ENCODE data around the gene QRICH1. TPM values are rescaled to one million over a fixed set of nuclear protein-coding genes. Genes with fewer than 3 reads are reported as not detected.

The QRICH1 gene
- total RNA-seq, 4 donors from 2014 or later = 61.1 to 132 (median 99.7) TPM

DNA sequence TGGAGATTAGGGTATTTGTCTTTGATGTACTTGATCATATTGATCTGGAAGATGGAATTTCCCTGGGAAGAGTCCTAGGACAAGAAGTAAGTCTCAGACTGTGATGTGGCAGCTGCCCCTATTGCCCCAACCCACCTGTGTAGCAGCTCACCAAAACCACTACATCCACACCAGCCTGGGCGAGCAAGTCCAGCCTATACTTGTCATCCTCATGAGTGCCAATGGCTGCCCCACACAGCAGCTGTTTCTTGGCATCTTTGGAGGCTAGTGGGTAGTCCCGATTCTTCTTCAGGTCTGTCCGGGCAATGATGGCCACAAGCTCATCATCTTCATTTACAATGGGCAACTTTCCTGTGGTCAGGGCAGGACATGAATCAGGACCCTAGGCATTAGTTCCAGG is 67.3 kb downstream of the QRICH1 start:
- TF ChIP-seq, protein P1, sequence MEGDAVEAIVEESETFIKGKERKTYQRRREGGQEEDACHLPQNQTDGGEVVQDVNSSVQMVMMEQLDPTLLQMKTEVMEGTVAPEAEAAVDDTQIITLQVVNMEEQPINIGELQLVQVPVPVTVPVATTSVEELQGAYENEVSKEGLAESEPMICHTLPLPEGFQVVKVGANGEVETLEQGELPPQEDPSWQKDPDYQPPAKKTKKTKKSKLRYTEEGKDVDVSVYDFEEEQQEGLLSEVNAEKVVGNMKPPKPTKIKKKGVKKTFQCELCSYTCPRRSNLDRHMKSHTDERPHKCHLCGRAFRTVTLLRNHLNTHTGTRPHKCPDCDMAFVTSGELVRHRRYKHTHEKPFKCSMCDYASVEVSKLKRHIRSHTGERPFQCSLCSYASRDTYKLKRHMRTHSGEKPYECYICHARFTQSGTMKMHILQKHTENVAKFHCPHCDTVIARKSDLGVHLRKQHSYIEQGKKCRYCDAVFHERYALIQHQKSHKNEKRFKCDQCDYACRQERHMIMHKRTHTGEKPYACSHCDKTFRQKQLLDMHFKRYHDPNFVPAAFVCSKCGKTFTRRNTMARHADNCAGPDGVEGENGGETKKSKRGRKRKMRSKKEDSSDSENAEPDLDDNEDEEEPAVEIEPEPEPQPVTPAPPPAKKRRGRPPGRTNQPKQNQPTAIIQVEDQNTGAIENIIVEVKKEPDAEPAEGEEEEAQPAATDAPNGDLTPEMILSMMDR (IDR thresholded peaks at IDR 0.05) = no peak
- TF ChIP-seq POLR2A (IDR thresholded peaks at IDR 0.05) = no peak
- Histone ChIP-seq H3K4me1 (peaks cover 0 to 25% (median 14%) of the 10 kb centered on the region in 4 donors), H3K27me3 (no peaks in the 10 kb centered on the region), H3K9me3 (no peaks in the 10 kb centered on the region), H3K36me3 (peaks cover 0 to 49% (median 0%) of the 10 kb centered on the region in 3 donors), H3K27ac (no peak overlapping the region), H3K4me3 (no peak overlapping the region)
- no peak for DNase-seq

DNA sequence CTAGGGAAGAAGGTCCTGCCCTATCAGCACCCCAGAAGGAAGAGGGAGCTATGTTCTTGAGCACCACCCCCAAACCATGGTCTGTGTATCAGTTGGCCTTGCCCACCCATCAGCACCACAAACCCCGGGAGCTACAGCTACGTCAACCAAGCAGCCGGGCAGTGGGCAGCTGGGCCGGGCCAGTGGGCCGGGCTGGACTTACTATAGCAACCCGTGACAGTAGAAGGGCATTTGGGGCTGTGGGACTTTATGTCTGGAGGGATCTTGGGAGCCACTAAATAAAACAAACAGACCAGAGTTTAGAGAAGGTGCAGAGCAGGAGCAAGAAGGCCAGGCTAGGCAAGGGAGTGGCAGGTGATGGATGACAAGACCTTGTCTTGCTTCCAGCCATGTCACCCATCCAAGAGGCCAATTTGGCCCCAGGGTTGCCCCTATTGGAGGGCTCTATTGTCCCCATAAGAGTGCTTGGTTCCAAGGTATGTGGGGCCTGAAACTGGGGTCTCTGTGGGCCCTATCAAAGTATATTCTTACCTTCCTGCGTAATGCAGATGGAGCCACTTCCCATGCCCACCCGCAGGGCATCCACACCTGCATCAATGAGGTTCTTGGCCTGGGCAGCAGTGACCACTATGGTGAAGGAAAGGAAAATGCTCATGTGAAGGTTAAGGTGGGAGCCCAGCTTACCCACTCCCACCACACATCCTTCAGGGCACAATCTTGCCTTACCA is 67.9 kb downstream of the QRICH1 start:
- Histone ChIP-seq H3K4me1 (peaks cover 0 to 25% (median 14%) of the 10 kb centered on the region in 4 donors), H3K27ac (no peak overlapping the region), H3K27me3 (no peaks in the 10 kb centered on the region), H3K4me3 (no peak overlapping the region), H3K36me3 (peaks cover 0 to 43% (median 0%) of the 10 kb centered on the region in 3 donors), H3K9me3 (no peaks in the 10 kb centered on the region)
- no peak for TF ChIP-seq POLR2A (IDR thresholded peaks at IDR 0.05)
- TF ChIP-seq, protein P1 (IDR thresholded peaks at IDR 0.05) = no peak
- no peak for DNase-seq

DNA sequence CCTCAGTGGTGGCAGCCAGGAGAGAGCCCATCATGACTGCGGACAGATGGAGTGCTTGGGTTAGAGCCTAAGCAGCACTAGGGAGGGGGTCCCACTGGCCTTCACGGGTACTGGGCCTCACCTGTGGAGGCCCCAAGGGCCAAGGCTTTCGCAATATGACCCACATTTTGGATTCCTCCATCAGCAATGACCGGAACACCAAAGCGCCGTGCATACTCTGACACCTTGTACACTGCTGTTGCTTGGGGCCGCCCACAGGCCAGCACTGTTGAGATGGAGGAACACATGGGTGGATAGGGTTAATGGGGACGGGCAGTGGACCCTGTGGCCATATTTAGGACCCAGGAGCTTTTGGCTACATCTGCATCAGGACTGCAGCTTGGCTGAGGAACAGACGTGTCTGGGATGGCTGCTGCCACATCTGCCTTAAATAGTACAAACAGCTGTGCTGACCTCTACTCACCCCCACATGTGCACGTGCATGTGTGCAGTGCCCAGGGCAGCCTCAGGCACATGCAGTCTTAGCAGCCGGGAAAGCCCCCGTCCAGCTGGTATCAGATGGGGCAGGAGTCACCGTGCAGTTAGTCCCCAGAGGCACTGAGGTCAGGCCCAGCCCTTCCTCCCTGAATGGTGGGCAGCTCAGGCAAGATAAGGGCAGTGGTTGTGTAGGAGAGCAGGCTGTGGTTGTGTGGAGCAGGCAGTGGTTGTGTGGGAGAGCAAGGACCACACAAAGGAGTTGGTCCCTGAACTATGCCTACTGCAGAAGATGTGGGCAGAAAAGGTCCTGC is 68.7 kb downstream of the QRICH1 start:
- H3K4me1 ChIP-seq = peaks cover 0 to 30% (median 18%) of the 10 kb centered on the region in 4 donors

DNA sequence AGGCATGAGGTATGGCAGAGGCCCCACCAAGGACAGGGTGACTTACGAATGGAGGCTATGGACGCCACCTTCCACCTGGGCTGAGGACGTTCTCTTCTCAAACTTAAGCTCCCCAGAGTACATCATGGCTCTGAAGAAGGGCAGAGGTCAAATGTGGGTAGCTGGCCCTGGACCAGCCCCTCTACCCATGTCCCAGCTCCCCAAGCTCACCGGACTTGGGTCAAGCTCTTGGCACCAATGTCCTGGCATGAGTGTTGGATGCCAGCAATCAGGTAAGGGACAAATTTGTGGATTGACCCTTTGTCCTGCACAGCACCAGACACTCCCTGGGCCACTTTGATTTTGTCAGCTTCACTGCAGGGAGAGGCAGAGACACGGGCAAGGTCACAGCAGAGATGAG is 69.4 kb downstream of the QRICH1 start:
- no peak overlapping the region for H3K27ac ChIP-seq
- DNase-seq = no peak
- H3K27me3 ChIP-seq = no peaks in the 10 kb centered on the region
- TF ChIP-seq, protein P1 (IDR thresholded peaks at IDR 0.05) = no peak
- TF ChIP-seq POLR2A (IDR thresholded peaks at IDR 0.05) = no peak
- no peak overlapping the region for H3K4me3 ChIP-seq
- H3K4me1 ChIP-seq = peaks cover 0 to 37% (median 22%) of the 10 kb centered on the region in 4 donors
- peaks cover 0 to 36% (median 0%) of the 10 kb centered on the region in 3 donors for H3K36me3 ChIP-seq
- H3K9me3 ChIP-seq = no peaks in the 10 kb centered on the region

More for the DNA sequence above, 68.7 kb downstream of the QRICH1 start:
- no peak overlapping the region for H3K4me3 ChIP-seq
- no peaks in the 10 kb centered on the region for H3K27me3 ChIP-seq
- no peak for DNase-seq
- peaks cover 0 to 37% (median 0%) of the 10 kb centered on the region in 3 donors for H3K36me3 ChIP-seq
- H3K27ac ChIP-seq = no peak overlapping the region
- no peaks in the 10 kb centered on the region for H3K9me3 ChIP-seq
- TF ChIP-seq, protein P1 (IDR thresholded peaks at IDR 0.05) = no peak
- no peak for TF ChIP-seq POLR2A (IDR thresholded peaks at IDR 0.05)

DNA sequence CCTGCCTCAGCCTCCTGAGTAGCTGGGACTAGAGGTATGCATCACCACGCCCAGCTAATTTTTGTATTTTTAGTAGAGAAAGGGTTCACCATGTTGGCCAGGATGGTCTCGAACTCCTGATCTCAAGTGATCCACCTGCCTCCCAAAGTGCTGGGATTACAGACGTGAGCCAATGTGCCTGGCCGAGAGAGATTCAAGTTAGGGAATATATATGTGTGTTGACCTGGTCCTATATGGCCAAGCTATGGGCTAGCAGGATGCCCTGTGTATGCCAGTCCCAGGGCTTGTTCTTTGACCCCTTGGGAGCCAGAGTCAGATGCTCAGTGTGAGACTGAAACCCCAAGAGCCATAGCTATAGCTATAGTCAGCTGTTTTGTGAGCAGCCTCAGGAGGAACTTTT is 70.1 kb downstream of the QRICH1 start:
- no peaks in the 10 kb centered on the region for H3K9me3 ChIP-seq
- H3K4me1 ChIP-seq = peaks cover 0 to 42% (median 25%) of the 10 kb centered on the region in 4 donors
- H3K27me3 ChIP-seq = no peaks in the 10 kb centered on the region
- no peak for DNase-seq
- peaks cover 0 to 36% (median 0%) of the 10 kb centered on the region in 3 donors for H3K36me3 ChIP-seq
- H3K4me3 ChIP-seq = no peak overlapping the region
- no peak for TF ChIP-seq POLR2A (IDR thresholded peaks at IDR 0.05)
- TF ChIP-seq, protein P1 (IDR thresholded peaks at IDR 0.05) = no peak
- H3K27ac ChIP-seq = no peak overlapping the region
